GM21360 (cell line): ENCODE results near the gene SSR1.

Experiments
- ATAC-seq: cut with Tn5 transposase; IDR thresholded peaks from one replicate; pipeline ENCODE4 v1.9.1; 2021; ENCODE audit warnings: mild to moderate bottlenecking, moderate library complexity; ENCODE audit not compliant: unreplicated experiment

Gene SSR1

DNA sequence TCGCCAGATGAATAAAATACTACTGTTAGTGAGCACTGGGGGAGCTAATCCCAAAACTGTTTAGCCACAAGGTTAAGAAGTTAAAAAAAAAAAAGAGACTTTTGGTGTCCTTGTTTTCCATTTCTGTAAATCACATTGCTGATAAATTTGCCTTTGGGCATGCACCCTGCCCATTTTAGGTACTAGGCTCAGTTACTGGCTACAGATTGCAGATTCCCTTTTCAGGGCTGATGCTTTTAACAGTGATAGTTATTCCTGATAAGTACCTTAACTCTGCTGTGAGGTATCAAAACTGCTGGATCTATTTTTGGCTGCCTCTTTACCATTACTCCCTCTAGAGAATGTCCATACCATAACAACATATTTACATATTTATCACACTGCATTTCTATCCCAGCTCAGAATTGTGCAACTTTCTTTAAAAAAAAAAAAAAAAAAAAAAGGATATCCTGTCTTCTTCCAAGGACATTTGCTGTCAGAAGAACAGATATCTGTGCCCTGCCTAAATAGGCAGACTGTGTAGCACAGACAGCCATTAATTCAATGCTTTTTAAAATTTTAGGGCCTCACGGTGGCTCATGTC is 94.5 kb downstream of the SSR1 start:
- ATAC-seq: no peak
